HL-60/S4 (cell line): ENCODE data around the gene NOBOX.
"Not testable (repeated sequence)": the region's sequence is repeated elsewhere in the genome, so short reads cannot be mapped to it uniquely, and the experiment has no call there.

Experiments
- in situ Hi-C: fragments of 300-500 bp; cut with MboI; formaldehyde crosslinking; loops from 2 replicates; pipeline ENCODE4 v1.14.3; 2022; ENCODE audit warnings: low sequenced_read_pairs

Gene NOBOX

GRCh38 chr7:144397086-144397485, 6.4 kb downstream of the NOBOX start:
- in situ Hi-C loops = no loop called here

- in situ Hi-C loops = no loop called here
Observed at GRCh38 chr7:144391823-144392255, 11.7 kb downstream of the NOBOX start.

- in situ Hi-C loops = no loop called here
Observed at GRCh38 chr7:144391014-144391413, 12.5 kb downstream of the NOBOX start.

GRCh38 chr7:144390481-144390880, 13.0 kb downstream of the NOBOX start:
- in situ Hi-C loops = no loop called here

- in situ Hi-C loops = no loop called here
Observed at GRCh38 chr7:144388950-144389349, 14.5 kb downstream of the NOBOX start.

GRCh38 chr7:144386741-144387140, 16.8 kb downstream of the NOBOX start:
- in situ Hi-C loops = no loop called here

- in situ Hi-C loops = no loop called here
Observed at GRCh38 chr7:144384555-144385245, 18.8 kb downstream of the NOBOX start.

GRCh38 chr7:144384071-144384470, 19.4 kb downstream of the NOBOX start:
- in situ Hi-C loops = no loop called here

GRCh38 chr7:144379776-144380384, 23.6 kb downstream of the NOBOX start:
- in situ Hi-C loops = no loop called here

GRCh38 chr7:144378651-144379050, 24.8 kb downstream of the NOBOX start:
- in situ Hi-C loops = no loop called here

GRCh38 chr7:144369221-144369620, 34.3 kb downstream of the NOBOX start:
- in situ Hi-C loops = not testable (repeated sequence)

- in situ Hi-C loops = not testable (repeated sequence)
Observed at GRCh38 chr7:144367250-144367649, 36.2 kb downstream of the NOBOX start.

GRCh38 chr7:144365523-144365922, 38.0 kb downstream of the NOBOX start:
- in situ Hi-C loops = not testable (repeated sequence)

GRCh38 chr7:144362061-144362460, 41.4 kb downstream of the NOBOX start:
- in situ Hi-C loops = not testable (repeated sequence)

GRCh38 chr7:144356860-144357259, 46.6 kb downstream of the NOBOX start:
- in situ Hi-C loops = not testable (repeated sequence)

GRCh38 chr7:144356185-144356584, 47.3 kb downstream of the NOBOX start:
- in situ Hi-C loops = not testable (repeated sequence)

GRCh38 chr7:144355176-144355822, 48.2 kb downstream of the NOBOX start, which contains the start of gene ARHGEF5:
Gene ARHGEF5 (plus strand): TSS chr7:144355402. CDS start chr7:144362670, 7,268 bp downstream.
- in situ Hi-C loops = not testable (repeated sequence)

GRCh38 chr7:144351667-144352066, 51.8 kb downstream of the NOBOX start:
- in situ Hi-C loops = not testable (repeated sequence)

GRCh38 chr7:144348625-144349024, 54.9 kb downstream of the NOBOX start:
- in situ Hi-C loops = not testable (repeated sequence)
